ENCODE measurements around the gene FRY. TPM values are rescaled to one million over a fixed set of nuclear protein-coding genes. Genes with fewer than 3 reads are reported as not detected.
"Not testable (repeated sequence)": the region's sequence is repeated elsewhere in the genome, so short reads cannot be mapped to it uniquely, and the experiment has no call there.

Gene FRY
- 3.0 TPM for polyA plus RNA-seq (2012; ENCODE audit: low read depth, missing spikeins)

GRCh38 chr13:32031025-32031814 lies at the start of gene FRY:
FRY (plus strand) TSS chr13:32031774; CDS start chr13:32031796, 22 bp downstream.
- no peak for TF ChIP-seq POLR2AphosphoS5 (IDR thresholded peaks at IDR 0.05; ENCODE audit: low read depth, low read length)
- TF ChIP-seq POLR2A (IDR thresholded peaks at IDR 0.05; ENCODE audit: low read depth, low read length), result no peak; the same call in 1 of the 2 replicates
- TF ChIP-seq TAF1 (IDR thresholded peaks at IDR 0.05; ENCODE audit: low read depth, low read length), result peak; percentile 54; the same call in 1 of the 2 replicates
- FAIRE-seq (peak; percentile 92), DNase-seq (ENCODE audit: insufficient read length, low spot score) (peak; percentile 51)

DNA sequence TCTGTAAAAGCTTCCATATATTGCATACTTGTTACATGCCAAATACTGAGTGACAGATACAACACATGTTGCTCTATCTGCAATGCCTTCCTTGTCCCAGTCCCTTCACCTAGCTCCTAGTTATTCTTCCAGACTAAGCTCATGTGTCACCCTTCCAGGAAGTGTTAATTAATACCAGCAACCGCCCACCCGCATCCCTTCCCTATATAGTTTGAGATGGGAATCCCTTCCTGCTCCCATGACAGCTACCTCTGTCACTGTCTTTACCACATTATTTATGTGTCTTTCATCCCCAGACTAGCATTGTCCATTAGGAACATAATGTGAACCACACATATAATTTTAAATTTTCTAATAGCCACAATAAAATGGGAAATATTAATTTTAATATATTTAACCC lies 49.5 kb upstream of the FRY start:
- TF ChIP-seq POLR2AphosphoS5 (IDR thresholded peaks at IDR 0.05; ENCODE audit: low read depth, low read length) (no peak), POU2F2 (IDR thresholded peaks at IDR 0.05; ENCODE audit: low read depth, low read length) (no peak), TAF1 (IDR thresholded peaks at IDR 0.05; ENCODE audit: low read depth, low read length) (no peak), SPI1 (IDR thresholded peaks at IDR 0.05; ENCODE audit: low read depth, low read length) (no peak), PAX5 (IDR thresholded peaks at IDR 0.05; ENCODE audit: insufficient read depth, low read length, severe bottlenecking) (no peak), POLR2A (IDR thresholded peaks at IDR 0.05; ENCODE audit: low read depth, low read length) (no peak)
- FAIRE-seq (no peak), DNase-seq (ENCODE audit: insufficient read length, low spot score) (no peak)

DNA sequence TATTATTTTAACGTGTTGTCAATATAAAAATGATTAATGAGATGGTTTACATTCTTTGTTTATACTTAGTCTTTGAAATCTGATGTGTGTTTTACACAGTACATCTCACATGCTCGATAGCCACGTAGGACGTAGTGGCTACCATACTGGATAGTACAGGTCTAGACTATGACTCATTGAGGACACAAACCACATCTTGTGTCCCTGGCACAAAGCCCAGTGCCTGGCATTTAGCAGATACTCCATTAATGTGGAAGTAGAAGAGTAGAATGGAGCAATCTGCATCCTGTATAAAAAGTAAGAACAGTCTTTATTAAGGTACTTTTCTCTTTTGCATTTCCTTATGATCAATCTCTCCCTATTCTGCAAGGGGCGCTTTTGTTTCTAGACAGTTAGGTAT lies 49.0 kb upstream of the FRY start:
- DNase-seq (ENCODE audit: insufficient read length, low spot score) (no peak), FAIRE-seq (no peak)
- TF ChIP-seq TAF1 (IDR thresholded peaks at IDR 0.05; ENCODE audit: low read depth, low read length), result no peak
- TF ChIP-seq PAX5 (IDR thresholded peaks at IDR 0.05; ENCODE audit: insufficient read depth, low read length, severe bottlenecking), result no peak
- TF ChIP-seq POLR2A (IDR thresholded peaks at IDR 0.05; ENCODE audit: low read depth, low read length), result no peak
- TF ChIP-seq SPI1 (IDR thresholded peaks at IDR 0.05; ENCODE audit: low read depth, low read length), result no peak
- no peak for TF ChIP-seq POLR2AphosphoS5 (IDR thresholded peaks at IDR 0.05; ENCODE audit: low read depth, low read length)
- TF ChIP-seq POU2F2 (IDR thresholded peaks at IDR 0.05; ENCODE audit: low read depth, low read length), result no peak

DNA sequence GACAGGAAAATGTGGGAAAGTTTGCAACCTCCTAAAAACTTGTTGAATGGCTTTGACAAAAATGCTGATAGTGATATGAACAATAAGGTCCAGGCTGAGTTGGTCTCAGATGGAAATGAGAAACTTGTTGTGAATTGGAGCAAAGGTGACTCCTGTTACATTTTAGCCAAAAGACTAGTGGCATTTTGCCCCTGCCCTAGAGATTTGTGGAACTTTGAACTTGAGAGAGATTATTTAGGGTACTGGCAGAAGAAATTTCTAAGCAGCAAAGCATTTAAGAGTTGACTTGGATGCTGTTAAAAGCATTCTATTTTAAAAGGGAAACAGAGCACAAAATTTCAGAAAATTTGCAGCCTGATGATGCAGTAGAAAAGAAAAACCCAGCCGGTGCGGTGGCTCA lies 47.9 kb upstream of the FRY start:
- DNase-seq (ENCODE audit: insufficient read length, low spot score); FAIRE-seq: not testable (repeated sequence)

- not testable (repeated sequence) for FAIRE-seq; DNase-seq (ENCODE audit: insufficient read length, low spot score)
Measured at GRCh38 chr13:31984388-31984787, 47.2 kb upstream of the FRY start.

DNA sequence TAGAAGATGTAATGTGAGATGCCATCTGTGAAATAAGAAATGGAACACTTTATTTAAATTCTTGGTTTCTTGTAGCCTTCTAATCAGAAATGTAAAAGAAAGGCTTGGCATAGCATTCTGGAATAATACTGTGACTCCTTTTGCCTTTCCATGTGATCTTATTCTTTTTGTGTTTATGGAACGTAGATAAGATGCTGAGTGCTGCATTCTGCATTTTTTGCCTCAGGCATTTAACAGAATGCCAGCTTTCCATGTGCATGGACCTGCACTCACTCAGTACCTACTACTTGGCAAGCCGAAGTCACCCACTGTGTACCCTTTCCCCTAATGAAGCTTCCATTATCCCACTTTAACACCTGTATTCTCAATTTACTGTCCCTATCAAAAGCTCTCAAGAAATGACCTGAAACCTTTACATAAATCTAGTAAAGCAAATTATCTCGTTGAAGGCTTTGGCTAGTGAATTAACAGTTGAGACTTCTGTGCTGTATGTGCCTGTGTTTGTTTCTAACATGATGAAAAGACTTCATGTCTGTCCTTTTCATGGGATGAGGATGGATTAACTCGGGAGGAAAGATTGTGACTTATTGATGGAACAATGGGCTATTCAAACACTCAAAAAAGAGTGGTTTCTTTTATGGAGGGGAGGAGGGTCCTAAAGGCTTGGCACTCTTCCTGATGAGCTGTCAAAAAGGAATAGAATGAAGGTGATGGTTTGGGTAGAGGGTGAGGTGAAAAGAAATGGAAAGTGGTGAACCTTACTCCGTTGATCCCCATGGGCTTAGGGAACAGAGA lies 44.7 kb upstream of the FRY start:
- FAIRE-seq (no peak), DNase-seq (ENCODE audit: insufficient read length, low spot score) (no peak)
- TF ChIP-seq POLR2AphosphoS5 (IDR thresholded peaks at IDR 0.05; ENCODE audit: low read depth, low read length), result no peak

- FAIRE-seq (no peak), DNase-seq (ENCODE audit: insufficient read length, low spot score) (no peak)
- no peak for TF ChIP-seq PAX5 (IDR thresholded peaks at IDR 0.05; ENCODE audit: insufficient read depth, low read length, severe bottlenecking)
- TF ChIP-seq SPI1 (IDR thresholded peaks at IDR 0.05; ENCODE audit: low read depth, low read length), result no peak; the same call in 1 of the 2 replicates
- no peak for TF ChIP-seq POU2F2 (IDR thresholded peaks at IDR 0.05; ENCODE audit: low read depth, low read length)
- no peak for TF ChIP-seq TAF1 (IDR thresholded peaks at IDR 0.05; ENCODE audit: low read depth, low read length)
- TF ChIP-seq POLR2AphosphoS5 (IDR thresholded peaks at IDR 0.05; ENCODE audit: low read depth, low read length), result no peak
- TF ChIP-seq POLR2A (IDR thresholded peaks at IDR 0.05; ENCODE audit: low read depth, low read length), result no peak
Measured at GRCh38 chr13:31987535-31988170, 43.9 kb upstream of the FRY start.

DNA sequence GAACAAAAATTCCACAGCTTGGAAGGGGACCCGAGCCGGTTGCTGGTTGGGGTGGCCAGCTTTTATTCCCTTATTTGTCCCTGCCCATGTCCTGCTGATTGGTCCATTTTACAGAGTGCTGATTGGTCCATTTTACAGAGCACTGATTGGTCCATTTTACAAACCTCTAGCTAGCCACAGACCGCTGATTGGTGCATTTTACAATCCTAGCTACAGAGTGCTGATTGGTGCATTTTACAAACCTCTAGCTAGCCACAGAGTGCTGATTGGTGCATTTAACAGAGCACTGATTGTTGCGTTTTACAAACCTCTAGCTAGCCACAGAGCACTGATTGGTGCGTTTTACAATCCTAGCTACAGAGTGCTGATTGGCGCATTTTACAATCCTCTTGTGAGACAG lies 37.2 kb upstream of the FRY start:
- not testable (repeated sequence) for DNase-seq (ENCODE audit: insufficient read length, low spot score); FAIRE-seq

DNA sequence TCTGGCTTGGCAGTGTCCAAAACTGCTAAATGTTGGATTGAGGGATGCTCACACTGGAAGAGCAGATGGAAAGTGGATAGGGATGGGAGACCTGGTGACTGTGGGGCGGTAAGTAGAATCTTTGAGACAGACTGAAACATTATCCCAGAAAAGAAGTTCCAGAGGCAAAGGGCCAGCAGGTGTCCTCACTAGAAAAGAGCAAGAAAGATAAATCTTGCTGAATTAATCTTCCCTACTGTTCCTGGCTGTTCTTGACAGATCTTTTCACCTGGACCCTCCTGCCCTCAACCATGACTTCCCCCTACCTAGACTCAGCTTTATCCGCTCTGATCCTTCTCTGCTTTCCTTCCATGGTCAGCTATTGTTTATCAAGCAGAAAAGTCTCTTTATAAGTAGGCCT lies 35.0 kb upstream of the FRY start:
- DNase-seq (ENCODE audit: insufficient read length, low spot score) (no peak), FAIRE-seq (no peak)
- TF ChIP-seq TAF1 (IDR thresholded peaks at IDR 0.05; ENCODE audit: low read depth, low read length) (no peak), PAX5 (IDR thresholded peaks at IDR 0.05; ENCODE audit: insufficient read depth, low read length, severe bottlenecking) (no peak)

- TF ChIP-seq PAX5 (IDR thresholded peaks at IDR 0.05; ENCODE audit: insufficient read depth, low read length, severe bottlenecking) (no peak), POLR2AphosphoS5 (IDR thresholded peaks at IDR 0.05; ENCODE audit: low read depth, low read length) (no peak), POU2F2 (IDR thresholded peaks at IDR 0.05; ENCODE audit: low read depth, low read length) (no peak), POLR2A (IDR thresholded peaks at IDR 0.05; ENCODE audit: low read depth, low read length) (no peak), SPI1 (IDR thresholded peaks at IDR 0.05; ENCODE audit: low read depth, low read length) (no peak), TAF1 (IDR thresholded peaks at IDR 0.05; ENCODE audit: low read depth, low read length) (no peak)
- DNase-seq (ENCODE audit: insufficient read length, low spot score), result no peak
- FAIRE-seq, result no peak
Measured at GRCh38 chr13:31997641-31998040, 33.9 kb upstream of the FRY start.

Measured in GM12891 (cell line).